OCI-LY3 (cell line): ENCODE results near the gene AZGP1.

Source experiments
- CTCF ChIP-seq: fragments of 200-600, 300-600 bp; sonication (generic); IDR thresholded peaks from 2 replicates; pipeline ENCODE4 v1.5.1; 2014; ENCODE audit warnings: antibody characterized with exemption, low read length, low read depth
- EZH2phosphoT487 ChIP-seq: fragments of 200-600 bp; shearing (Covaris generic); IDR thresholded peaks from 2 replicates; pipeline ENCODE4 v1.6.1; 2018; ENCODE audit warnings: antibody characterized with exemption, mixed run types, low read depth

- TF ChIP-seq CTCF = no peak
- TF ChIP-seq EZH2phosphoT487 = no peak
Observed at GRCh38 chr7:99990460-99990852, 14.6 kb upstream of the AZGP1 start.
